Mucosa of descending colon (tissue), 3 donors: ENCODE results near the gene ARID1B. TPM values are rescaled to one million over a fixed set of nuclear protein-coding genes. Genes with fewer than 3 reads are reported as not detected.
A peak's percentile ranks its signal among the peaks of the same experiment; 100 is the strongest.

Experiments used
- ATAC-seq: fragments of 200-7000 bp; cut with Tn5 transposase; one replicate; pipeline ENCODE4 v1.9.1; 2020; ENCODE audit warnings: mild to moderate bottlenecking, moderate library complexity
- DNase-seq, 3 donors: peaks; one replicate each; pipeline ENCODE4 v3.0.0-alpha.2; 2020
- H3K36me3 ChIP-seq: fragments of 200-600 bp; one replicate; pipeline ENCODE4 v1.8.0; 2021; ENCODE audit warnings: low read depth, mild to moderate bottlenecking
- H3K4me1 ChIP-seq: fragments of 200-600 bp; one replicate; pipeline ENCODE4 v1.8.0; 2021; ENCODE audit warnings: low read depth, mild to moderate bottlenecking
- H3K4me3 ChIP-seq: fragments of 200-600 bp; one replicate; pipeline ENCODE4 v1.8.0; 2021; ENCODE audit warnings: mild to moderate bottlenecking
- H3K9me3 ChIP-seq: fragments of 200-600 bp; one replicate; pipeline ENCODE4 v1.8.0; 2021; ENCODE audit warnings: mild to moderate bottlenecking
- CTCF ChIP-seq: fragments of 200-600 bp; IDR thresholded peaks from one replicate; pipeline ENCODE4 v1.8.0; 2022; ENCODE audit warnings: antibody characterized with exemption, mild to moderate bottlenecking
- intact Hi-C, 2 donors: fragments of 100-400 bp; cut with DNase I in 1 of 2; cut with micrococcal nuclease in 1 of 2; formaldehyde crosslinking; loops; one replicate each; pipeline versions ENCODE4 v1.11.0 to v1.11.1; 2022; cut with DNase I, micrococcal nuclease
- total RNA-seq, 3 donors: library from RNA; stranded (reverse); fragmentation: NEBNext Ultra II Directional in 2 of 3; extraction: Animal tissue kit (Norgen Biotek cat#: 25700) in 2 of 3; gene quantifications; one replicate each; pipeline versions ENCODE4 v1.2.1 to v1.2.4, GENCODE V29; 2021 to 2023
- donor health status: DM: no; HTN: no; CAD: no; lungs with moderate emphysema.
- donor health status: DM: no; HTN: no; CAD: no.
- donor health status: DM: no; HTN: yes; CAD: no.

Gene ARID1B
- total RNA-seq, 3 donors from 2014 or later = 71.8 to 102 (median 101) TPM

GRCh38 chr6:157107915-157108651, 330.9 kb downstream of the ARID1B start:
- no peak for DNase-seq
- Histone ChIP-seq H3K9me3 (no peaks in the 10 kb centered on the region), H3K4me3 (no peak overlapping the region), H3K4me1 (no peaks in the 10 kb centered on the region), H3K36me3 (no peaks in the 10 kb centered on the region)
- no peak for TF ChIP-seq CTCF
- intact Hi-C loops = no loop called here
- peak; percentile 68 for ATAC-seq

DNA sequence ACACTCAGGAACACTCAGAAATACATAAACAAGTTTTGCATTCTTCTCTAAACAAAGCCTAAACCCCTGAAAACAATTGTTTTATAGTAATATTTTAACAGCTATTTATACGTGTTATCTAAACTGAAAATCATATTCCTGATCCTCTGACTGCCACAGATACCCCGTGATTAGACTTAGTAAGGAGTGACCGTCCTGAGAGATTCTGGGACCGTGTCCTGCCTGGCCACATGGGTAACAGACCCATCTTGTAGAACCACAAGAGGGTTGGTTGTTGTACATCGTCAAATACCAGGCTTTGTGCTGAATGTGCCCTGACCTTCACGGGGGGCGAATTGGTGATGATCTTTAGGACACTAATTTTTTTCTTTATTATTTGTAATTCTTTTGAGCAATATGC, 331.7 kb downstream of the ARID1B start:
- no peaks in the 10 kb centered on the region for H3K9me3 ChIP-seq
- ATAC-seq (no peak), DNase-seq (no peak)
- no peaks in the 10 kb centered on the region for H3K36me3 ChIP-seq
- no peak for TF ChIP-seq CTCF
- H3K4me3 ChIP-seq = no peak overlapping the region
- intact Hi-C loops = no loop called here
- H3K4me1 ChIP-seq = no peaks in the 10 kb centered on the region

GRCh38 chr6:157110607-157111006, 333.4 kb downstream of the ARID1B start:
- no peak for ATAC-seq
- DNase-seq = no peak
- Histone ChIP-seq H3K9me3 (no peaks in the 10 kb centered on the region), H3K36me3 (no peaks in the 10 kb centered on the region), H3K4me1 (no peaks in the 10 kb centered on the region), H3K4me3 (no peak overlapping the region)
- TF ChIP-seq CTCF = no peak
- intact Hi-C loops = no loop called here

DNA sequence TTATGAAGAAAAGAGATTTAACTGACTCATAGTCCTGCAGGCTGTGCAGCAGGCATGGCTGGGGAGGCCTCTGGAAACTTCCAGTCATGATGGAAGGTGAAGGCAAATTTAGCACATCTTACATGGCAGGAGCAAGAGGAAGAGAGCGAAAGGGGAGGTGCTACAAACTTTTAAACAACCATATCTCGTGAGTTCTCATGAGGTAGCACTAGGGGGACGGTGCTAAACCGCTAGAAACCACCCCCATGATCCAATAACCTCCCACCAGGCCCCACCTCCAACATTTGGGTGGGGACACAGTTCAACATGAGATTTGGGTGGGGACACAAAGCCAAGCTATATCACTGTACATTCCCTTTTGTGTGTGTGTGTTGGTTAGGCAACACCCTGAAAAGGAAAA, 336.2 kb downstream of the ARID1B start:
- ATAC-seq (no peak), DNase-seq (no peak)
- no peak for TF ChIP-seq CTCF
- H3K4me3 ChIP-seq = no peak overlapping the region
- H3K9me3 ChIP-seq = no peaks in the 10 kb centered on the region
- H3K36me3 ChIP-seq = no peaks in the 10 kb centered on the region
- intact Hi-C loops = no loop called here
- no peaks in the 10 kb centered on the region for H3K4me1 ChIP-seq

DNA sequence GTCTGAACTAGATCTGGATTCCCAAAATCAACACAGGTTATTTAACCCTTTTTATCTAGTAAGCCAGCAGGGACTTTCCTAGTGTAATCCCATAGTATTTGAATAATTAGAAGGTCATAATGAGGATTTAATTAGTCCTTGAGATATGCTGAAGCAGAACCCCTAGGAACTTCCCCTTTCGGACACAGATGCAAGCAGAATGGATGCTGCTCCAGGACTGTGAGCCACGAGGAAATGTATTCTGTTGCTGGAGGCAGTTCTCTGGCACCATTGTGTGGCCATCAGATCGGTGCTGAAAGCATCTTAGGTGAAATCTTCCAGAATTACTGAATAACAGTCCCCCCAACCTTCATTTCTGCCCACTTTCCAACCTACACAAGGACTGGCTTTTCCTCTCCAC, 339.2 kb downstream of the ARID1B start:
- intact Hi-C loops = no loop called here
- DNase-seq (no peak), ATAC-seq (no peak)
- H3K9me3 ChIP-seq = no peaks in the 10 kb centered on the region
- no peak for TF ChIP-seq CTCF
- H3K36me3 ChIP-seq = no peaks in the 10 kb centered on the region
- no peak overlapping the region for H3K4me3 ChIP-seq
- H3K4me1 ChIP-seq = no peaks in the 10 kb centered on the region
